Upper lobe of right lung (tissue), 1 donor: ENCODE data around the gene PDCD5. TPM values are rescaled to one million over a fixed set of nuclear protein-coding genes. Genes with fewer than 3 reads are reported as not detected.

Experiments
- ATAC-seq: fragments of 200-7000 bp; cut with Tn5 transposase; one replicate; pipeline ENCODE4 v1.9.1; 2020; ENCODE audit warnings: mild to moderate bottlenecking, moderate library complexity
- DNase-seq: peaks from one replicate; pipeline ENCODE4 v3.0.0-alpha.2; 2020
- H3K27ac ChIP-seq: fragments of 200-600 bp; one replicate; pipeline ENCODE4 v1.8.0; 2022
- H3K27me3 ChIP-seq: fragments of 200-600 bp; one replicate; pipeline ENCODE4 v1.8.0; 2022; ENCODE audit warnings: mild to moderate bottlenecking
- H3K36me3 ChIP-seq: fragments of 200-600 bp; one replicate; pipeline ENCODE4 v1.8.0; 2022
- H3K4me1 ChIP-seq: fragments of 200-600 bp; one replicate; pipeline ENCODE4 v1.8.0; 2022
- H3K4me3 ChIP-seq: fragments of 200-600 bp; one replicate; pipeline ENCODE4 v1.8.0; 2022; ENCODE audit warnings: mild to moderate bottlenecking
- H3K9me3 ChIP-seq: fragments of 200-600 bp; one replicate; pipeline ENCODE4 v1.8.0; 2022
- CTCF ChIP-seq: fragments of 200-600 bp; IDR thresholded peaks from one replicate; pipeline ENCODE4 v1.8.0; 2022; ENCODE audit warnings: antibody characterized with exemption
- intact Hi-C: fragments of 100-400 bp; cut with DNase I; formaldehyde crosslinking; loops from one replicate; pipeline ENCODE4 v1.11.0; 2022
- total RNA-seq: library from RNA; stranded (reverse); fragmentation: NEBNext Ultra II Directional; extraction: Animal tissue kit (Norgen Biotek cat#: 25700); gene quantifications from one replicate; pipeline ENCODE4 v1.2.1, GENCODE V29; 2021
- donor health status: DM: no; HTN: yes; CAD: no; lungs with severe emphysema.

PDCD5 gene
- total RNA-seq, 1 donor from 2014 or later, result 57.7 TPM

DNA sequence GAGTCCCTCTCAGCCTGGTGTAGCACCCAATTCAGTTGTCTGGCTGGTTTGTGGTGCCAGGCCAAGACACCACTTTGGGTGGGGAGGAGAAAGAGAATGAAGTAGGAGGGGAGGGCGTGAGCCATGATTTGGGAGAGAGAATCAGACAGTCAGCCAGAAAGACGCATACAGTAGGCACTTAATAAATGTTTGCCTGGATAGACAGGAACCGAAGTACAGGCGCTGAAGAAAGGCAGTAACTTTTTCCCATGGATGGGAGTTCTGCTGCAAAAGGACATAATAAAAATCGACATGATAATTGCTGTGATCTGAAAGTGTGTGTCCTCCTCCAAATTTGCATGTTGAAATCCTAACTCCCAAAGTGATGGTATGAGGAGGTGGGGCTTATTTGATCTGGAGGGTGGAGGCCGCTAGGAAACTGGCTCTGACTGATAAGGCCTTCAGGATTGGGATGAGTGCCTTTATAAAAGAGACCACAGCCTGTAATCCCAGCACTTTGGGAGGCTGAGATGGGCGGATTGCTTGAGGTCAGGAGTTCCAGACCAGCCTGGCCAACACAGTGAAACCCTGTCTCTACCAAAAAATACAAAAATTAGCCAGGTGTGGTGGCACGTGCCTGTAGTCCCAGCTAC lies 38.4 kb upstream of the PDCD5 start:
- DNase-seq, result no peak
- Histone ChIP-seq H3K36me3 (no peaks in the 10 kb centered on the region), H3K4me1 (no peaks in the 10 kb centered on the region), H3K27me3 (no peaks in the 10 kb centered on the region), H3K9me3 (no peaks in the 10 kb centered on the region), H3K4me3 (no peak overlapping the region), H3K27ac (no peak overlapping the region)
- no peak for TF ChIP-seq CTCF
- intact Hi-C loops, result no loop called here
- ATAC-seq, result no peak

DNA sequence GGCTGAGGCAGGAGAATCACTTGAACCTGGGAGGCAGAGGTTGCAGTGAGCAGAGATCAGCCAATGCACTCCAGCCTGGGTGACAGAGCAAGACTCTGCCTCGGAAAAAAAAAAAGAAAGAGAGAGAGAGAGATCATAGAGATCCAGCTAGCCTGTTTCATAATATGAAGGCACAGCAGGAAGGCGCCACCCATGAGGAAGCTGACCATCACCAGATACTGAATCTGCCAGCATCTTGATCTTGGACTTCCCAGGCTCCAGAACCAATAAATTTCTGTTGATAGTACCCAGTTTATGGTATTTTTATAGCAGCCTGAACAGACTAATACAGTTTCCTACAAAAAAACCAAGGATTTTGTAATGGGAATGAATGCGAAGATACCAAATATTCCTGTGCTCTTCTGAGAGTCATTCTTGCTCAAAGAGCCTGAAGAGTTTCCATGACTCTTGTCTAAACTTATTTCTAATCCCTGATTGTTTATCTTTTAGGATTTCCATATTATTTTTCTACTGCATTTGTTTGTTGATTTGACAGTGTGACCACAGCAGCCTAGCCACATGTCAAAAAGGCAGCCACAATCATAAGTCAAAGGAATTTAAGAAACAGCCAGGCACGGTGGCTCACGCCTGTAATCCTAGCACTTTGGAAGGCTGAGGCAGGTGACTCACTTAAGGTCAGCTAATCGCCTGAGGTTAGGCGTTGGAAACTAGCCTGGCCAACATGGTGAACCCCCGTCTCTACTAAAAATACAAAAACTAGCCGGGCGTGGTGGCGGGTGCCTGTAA lies 37.7 kb upstream of the PDCD5 start:
- no peaks in the 10 kb centered on the region for H3K36me3 ChIP-seq
- intact Hi-C loops, result no loop called here
- H3K27ac ChIP-seq, result no peak overlapping the region
- no peaks in the 10 kb centered on the region for H3K4me1 ChIP-seq
- ATAC-seq (no peak), DNase-seq (no peak)
- H3K4me3 ChIP-seq, result no peak overlapping the region
- H3K9me3 ChIP-seq, result no peaks in the 10 kb centered on the region
- no peak for TF ChIP-seq CTCF
- H3K27me3 ChIP-seq, result no peaks in the 10 kb centered on the region

GRCh38 chr19:32544917-32545316 lies 36.1 kb upstream of the PDCD5 start:
- H3K4me1 ChIP-seq, result no peaks in the 10 kb centered on the region
- no peaks in the 10 kb centered on the region for H3K36me3 ChIP-seq
- H3K27me3 ChIP-seq, result no peaks in the 10 kb centered on the region
- no peak overlapping the region for H3K4me3 ChIP-seq
- no peak overlapping the region for H3K27ac ChIP-seq
- ATAC-seq (no peak), DNase-seq (no peak)
- intact Hi-C loops, result no loop called here
- no peaks in the 10 kb centered on the region for H3K9me3 ChIP-seq
- TF ChIP-seq CTCF, result no peak

- H3K27ac ChIP-seq, result no peak overlapping the region
- intact Hi-C loops, result no loop called here
- ATAC-seq, result no peak
These were observed 30.3 kb upstream of the PDCD5 start for GRCh38 chr19:32550666-32551065.

DNA sequence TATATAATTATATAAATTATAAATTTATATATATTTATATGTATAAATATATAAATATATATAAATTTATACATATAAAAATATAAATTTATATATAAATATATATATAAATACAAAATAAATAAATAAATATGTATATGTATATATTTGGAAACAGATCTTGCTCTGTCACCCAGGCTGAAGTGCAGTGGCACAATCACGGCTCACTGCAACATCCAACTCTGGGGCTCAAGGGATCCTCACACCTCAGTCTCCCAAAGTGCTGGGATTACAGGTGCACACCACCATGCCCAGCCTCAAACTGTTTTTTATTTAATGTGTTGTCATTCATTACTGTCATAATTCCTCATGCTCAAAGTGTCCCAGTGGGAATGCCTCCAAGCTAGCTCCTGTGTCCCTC lies 25.2 kb upstream of the PDCD5 start:
- H3K27ac ChIP-seq, result no peak overlapping the region
- H3K4me1 ChIP-seq, result no peaks in the 10 kb centered on the region
- no peak overlapping the region for H3K4me3 ChIP-seq
- intact Hi-C loops, result no loop called here
- no peak for TF ChIP-seq CTCF
- DNase-seq (no peak), ATAC-seq (no peak)
- H3K9me3 ChIP-seq, result no peaks in the 10 kb centered on the region
- no peaks in the 10 kb centered on the region for H3K27me3 ChIP-seq
- no peaks in the 10 kb centered on the region for H3K36me3 ChIP-seq

More at GRCh38 chr19:32550666-32551065, 30.3 kb upstream of the PDCD5 start:
- Histone ChIP-seq H3K36me3 (no peaks in the 10 kb centered on the region), H3K27me3 (no peaks in the 10 kb centered on the region), H3K9me3 (no peaks in the 10 kb centered on the region), H3K4me3 (no peak overlapping the region), H3K4me1 (no peaks in the 10 kb centered on the region)
- no peak for DNase-seq
- no peak for TF ChIP-seq CTCF
